HUES64 (cell line): ENCODE measurements around the gene CMIP.

Experiments used
- H3K27ac ChIP-seq: 2 replicates; pipeline ENCODE4 v1.7.0; 2013; ENCODE audit warnings: low read depth, low read length, inconsistent platforms
- H3K27me3 ChIP-seq: 2 replicates; pipeline ENCODE4 v1.6.1; 2013; ENCODE audit warnings: mild to moderate bottlenecking, low read length; ENCODE audit not compliant: insufficient read depth
- H3K36me3 ChIP-seq: 2 replicates; pipeline ENCODE4 v1.6.1; 2013; ENCODE audit warnings: mild to moderate bottlenecking, low read length; ENCODE audit not compliant: insufficient read depth
- H3K4me1 ChIP-seq: 2 replicates; pipeline ENCODE4 v1.6.1; 2013; ENCODE audit warnings: mild to moderate bottlenecking, low read length, moderate library complexity; ENCODE audit not compliant: insufficient read depth
- H3K4me3 ChIP-seq: 2 replicates; pipeline ENCODE4 v1.5.1; 2013; ENCODE audit warnings: mild to moderate bottlenecking, low read length, moderate library complexity
- H3K9ac ChIP-seq: 2 replicates; pipeline ENCODE4 v1.6.1; 2013; ENCODE audit warnings: mild to moderate bottlenecking, low read depth, low read length
- H3K9me3 ChIP-seq: 2 replicates; pipeline ENCODE4 v1.6.1; 2013; ENCODE audit warnings: low read depth, low read length; ENCODE audit not compliant: insufficient read depth
- whole genome bisulfite sequencing: fragments of 150-250, 120-280 bp; methylation state at CpG from one replicate; pipeline ENCODE4 v1.1.7; 2013; ENCODE audit warnings: missing lambda C conversion rate; 5-methylcytosine and 5-hydroxymethylcytosine counted together

CMIP gene

GRCh38 chr16:81673432-81673831, 228.8 kb downstream of the CMIP start:
- WGBS, result 78% methylated on average over 7 of the region's 7 CpGs
- H3K4me3 ChIP-seq, result no peak overlapping the region
- H3K9me3 ChIP-seq, result no peaks in the 10 kb centered on the region
- H3K27ac ChIP-seq, result no peak overlapping the region
- no peaks in the 10 kb centered on the region for H3K4me1 ChIP-seq
- H3K36me3 ChIP-seq, result peaks cover 44% of the 10 kb centered on the region
- H3K27me3 ChIP-seq, result no peaks in the 10 kb centered on the region
- H3K9ac ChIP-seq, result no peak overlapping the region

- Histone ChIP-seq H3K4me3 (no peak overlapping the region), H3K9me3 (no peaks in the 10 kb centered on the region), H3K27ac (no peak overlapping the region), H3K27me3 (no peaks in the 10 kb centered on the region), H3K9ac (no peak overlapping the region), H3K36me3 (peaks cover 51% of the 10 kb centered on the region), H3K4me1 (no peaks in the 10 kb centered on the region)
- 81% methylated on average over 3 of the region's 3 CpGs for WGBS
These were observed 231.1 kb downstream of the CMIP start for GRCh38 chr16:81675662-81676061.

- 94% methylated on average over 19 of the region's 19 CpGs for WGBS
- H3K9me3 ChIP-seq, result no peaks in the 10 kb centered on the region
- no peaks in the 10 kb centered on the region for H3K4me1 ChIP-seq
- no peaks in the 10 kb centered on the region for H3K27me3 ChIP-seq
- H3K9ac ChIP-seq, result no peak overlapping the region
- H3K4me3 ChIP-seq, result no peak overlapping the region
- no peak overlapping the region for H3K27ac ChIP-seq
- peaks cover 50% of the 10 kb centered on the region for H3K36me3 ChIP-seq
These were observed 231.7 kb downstream of the CMIP start for GRCh38 chr16:81676066-81676882.

- Histone ChIP-seq H3K27me3 (no peaks in the 10 kb centered on the region), H3K27ac (no peak overlapping the region), H3K4me3 (no peak overlapping the region), H3K4me1 (no peaks in the 10 kb centered on the region), H3K36me3 (peaks cover 48% of the 10 kb centered on the region), H3K9ac (no peak overlapping the region), H3K9me3 (no peaks in the 10 kb centered on the region)
- WGBS, result 94% methylated on average over 15 of the region's 15 CpGs
These were observed 232.5 kb downstream of the CMIP start for GRCh38 chr16:81676883-81677737.

GRCh38 chr16:81678326-81679095, 233.9 kb downstream of the CMIP start:
- H3K9ac ChIP-seq, result no peak overlapping the region
- no peak overlapping the region for H3K4me3 ChIP-seq
- H3K27ac ChIP-seq, result no peak overlapping the region
- no peaks in the 10 kb centered on the region for H3K27me3 ChIP-seq
- no peaks in the 10 kb centered on the region for H3K9me3 ChIP-seq
- peaks cover 42% of the 10 kb centered on the region for H3K36me3 ChIP-seq
- H3K4me1 ChIP-seq, result peaks cover 4% of the 10 kb centered on the region; the same call in 1 of the 2 replicates
- 93% methylated on average over 35 of the region's 35 CpGs for WGBS

GRCh38 chr16:81679721-81680430, 235.3 kb downstream of the CMIP start:
- H3K9me3 ChIP-seq, result no peaks in the 10 kb centered on the region
- peaks cover 4% of the 10 kb centered on the region; the same call in 1 of the 2 replicates for H3K4me1 ChIP-seq
- H3K27me3 ChIP-seq, result no peaks in the 10 kb centered on the region
- WGBS, result 96% methylated on average over 16 of the region's 16 CpGs
- peaks cover 42% of the 10 kb centered on the region for H3K36me3 ChIP-seq
- H3K27ac ChIP-seq, result no peak overlapping the region
- H3K9ac ChIP-seq, result no peak overlapping the region
- no peak overlapping the region for H3K4me3 ChIP-seq

GRCh38 chr16:81680444-81681275, 236.1 kb downstream of the CMIP start:
- WGBS, result 96% methylated on average over 22 of the region's 22 CpGs

GRCh38 chr16:81681311-81681710, 236.7 kb downstream of the CMIP start:
- no peak overlapping the region; the same call in 1 of the 2 replicates for H3K9ac ChIP-seq
- no peaks in the 10 kb centered on the region for H3K9me3 ChIP-seq
- H3K4me1 ChIP-seq, result peaks cover 4% of the 10 kb centered on the region; the same call in 1 of the 2 replicates
- H3K27me3 ChIP-seq, result no peaks in the 10 kb centered on the region
- no peak overlapping the region for H3K4me3 ChIP-seq
- H3K27ac ChIP-seq, result no peak overlapping the region
- 97% methylated on average over 14 of the region's 14 CpGs for WGBS
- H3K36me3 ChIP-seq, result peaks cover 36% of the 10 kb centered on the region

More at GRCh38 chr16:81680444-81681275, 236.1 kb downstream of the CMIP start:
- Histone ChIP-seq H3K9ac (no peak overlapping the region; the same call in 1 of the 2 replicates), H3K9me3 (no peaks in the 10 kb centered on the region), H3K27me3 (no peaks in the 10 kb centered on the region), H3K4me3 (no peak overlapping the region), H3K27ac (no peak overlapping the region), H3K36me3 (peaks cover 42% of the 10 kb centered on the region), H3K4me1 (peaks cover 4% of the 10 kb centered on the region; the same call in 1 of the 2 replicates)

GRCh38 chr16:81684242-81684837, 239.7 kb downstream of the CMIP start:
- 93% methylated on average over 13 of the region's 13 CpGs for WGBS
- Histone ChIP-seq H3K9ac (no peak overlapping the region), H3K9me3 (no peaks in the 10 kb centered on the region), H3K27me3 (no peaks in the 10 kb centered on the region), H3K27ac (no peak overlapping the region), H3K4me3 (no peak overlapping the region), H3K4me1 (peaks cover 4% of the 10 kb centered on the region; the same call in 1 of the 2 replicates), H3K36me3 (peaks cover 18% of the 10 kb centered on the region; the same call in 1 of the 2 replicates)
